ENCODE results near the gene EHBP1L1.

DNA sequence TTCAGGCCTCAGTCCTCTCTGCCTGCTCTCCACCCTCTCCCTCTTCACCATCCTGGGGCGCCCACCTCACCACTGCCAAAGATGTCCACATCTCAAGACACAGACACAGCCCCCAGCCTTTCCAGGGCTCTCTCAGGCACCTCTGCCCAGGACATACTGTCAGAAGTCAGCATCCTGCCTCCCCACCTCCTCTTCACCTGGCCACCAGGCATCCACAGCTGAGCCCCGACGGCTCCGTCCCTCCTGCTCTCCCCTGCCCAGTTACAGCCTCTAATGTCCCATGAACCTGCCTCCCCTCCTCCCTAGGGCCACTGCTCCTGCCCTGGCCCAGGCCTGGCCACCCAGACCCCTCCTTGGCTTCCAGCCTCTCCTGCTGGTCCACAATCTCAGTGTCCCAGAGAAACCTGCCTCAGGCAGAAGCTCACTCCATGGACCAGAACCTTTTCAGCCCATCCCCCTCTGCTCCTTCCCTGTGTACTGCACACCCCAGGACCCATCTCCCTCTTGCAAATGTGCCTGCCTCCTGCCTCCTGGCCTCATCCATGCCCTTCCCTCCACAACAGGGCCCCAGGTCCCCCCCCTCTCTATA is 20.9 kb upstream of the EHBP1L1 start:
- TF ChIP-seq CBX5 (CRISPR knock-in tag; IDR thresholded peaks at IDR 0.05; ENCODE audit: borderline replicate concordance) (no peak), ZBTB33 (CRISPR knock-in tag; IDR thresholded peaks at IDR 0.05) (no peak), KAT2B (IDR thresholded peaks at IDR 0.05; ENCODE audit: borderline replicate concordance, low read depth, low read length) (no peak)

Data from HepG2 (cell line).